Left forelimb (tissue), 1 donor: ENCODE results near the gene THBD.

ENCODE experiments used
- DNase-seq: peaks from one replicate; pipeline ENCODE4 v3.0.0-alpha.2; 2018; ENCODE audit warnings: low spot score

The THBD gene, protein sequence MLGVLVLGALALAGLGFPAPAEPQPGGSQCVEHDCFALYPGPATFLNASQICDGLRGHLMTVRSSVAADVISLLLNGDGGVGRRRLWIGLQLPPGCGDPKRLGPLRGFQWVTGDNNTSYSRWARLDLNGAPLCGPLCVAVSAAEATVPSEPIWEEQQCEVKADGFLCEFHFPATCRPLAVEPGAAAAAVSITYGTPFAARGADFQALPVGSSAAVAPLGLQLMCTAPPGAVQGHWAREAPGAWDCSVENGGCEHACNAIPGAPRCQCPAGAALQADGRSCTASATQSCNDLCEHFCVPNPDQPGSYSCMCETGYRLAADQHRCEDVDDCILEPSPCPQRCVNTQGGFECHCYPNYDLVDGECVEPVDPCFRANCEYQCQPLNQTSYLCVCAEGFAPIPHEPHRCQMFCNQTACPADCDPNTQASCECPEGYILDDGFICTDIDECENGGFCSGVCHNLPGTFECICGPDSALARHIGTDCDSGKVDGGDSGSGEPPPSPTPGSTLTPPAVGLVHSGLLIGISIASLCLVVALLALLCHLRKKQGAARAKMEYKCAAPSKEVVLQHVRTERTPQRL

GRCh38 chr20:23049201-23050075, at the start of gene THBD:
Gene THBD (minus strand): TSS chr20:23049672. CDS start chr20:23049504, 168 bp downstream.
- DNase-seq: peak; percentile 81

- no peak for DNase-seq
These were observed 48.4 kb upstream of the THBD start for GRCh38 chr20:23097636-23098580.

GRCh38 chr20:23096986-23097520, 47.6 kb upstream of the THBD start:
- no peak for DNase-seq

GRCh38 chr20:23096097-23096496, 46.6 kb upstream of the THBD start:
- no peak for DNase-seq

DNA sequence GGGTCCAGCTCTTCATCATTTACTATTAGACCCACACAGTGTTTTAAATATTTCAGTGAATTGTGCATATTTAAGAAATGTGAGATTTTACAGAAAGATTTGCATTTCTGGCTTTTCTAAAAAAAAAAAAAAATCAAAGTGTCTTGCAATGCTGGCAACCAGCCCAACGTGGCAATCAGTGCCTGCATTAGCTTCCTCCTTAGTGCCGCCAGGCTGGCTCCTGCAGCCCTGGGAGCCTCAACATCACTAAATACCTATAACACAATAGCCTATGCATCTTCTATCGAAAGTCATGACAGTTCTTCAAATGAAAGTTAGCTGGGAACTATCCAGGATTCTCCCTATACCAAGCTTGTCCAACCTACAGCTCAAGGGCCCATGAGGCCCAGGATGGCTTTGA, 46.0 kb upstream of the THBD start:
- DNase-seq: no peak

DNA sequence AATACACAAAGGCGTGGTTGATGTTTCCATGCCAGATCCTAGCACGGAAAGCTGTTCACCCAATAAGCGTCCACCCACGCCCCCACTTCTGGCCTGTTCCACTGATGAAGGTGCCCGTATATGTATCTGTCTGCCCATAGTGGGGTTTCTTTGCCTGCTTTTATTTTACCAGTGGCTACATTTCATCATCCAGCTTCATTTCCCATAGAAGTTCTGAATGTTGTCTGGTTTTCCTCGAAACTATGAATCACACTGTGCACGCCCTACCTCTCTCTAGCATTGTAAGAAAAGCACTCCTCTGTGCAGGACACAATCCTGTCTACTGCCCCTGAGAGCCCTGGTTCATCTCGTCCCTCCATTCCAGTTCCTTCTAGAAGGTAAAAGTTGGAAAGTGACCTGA, 45.5 kb upstream of the THBD start:
- DNase-seq: no peak

DNA sequence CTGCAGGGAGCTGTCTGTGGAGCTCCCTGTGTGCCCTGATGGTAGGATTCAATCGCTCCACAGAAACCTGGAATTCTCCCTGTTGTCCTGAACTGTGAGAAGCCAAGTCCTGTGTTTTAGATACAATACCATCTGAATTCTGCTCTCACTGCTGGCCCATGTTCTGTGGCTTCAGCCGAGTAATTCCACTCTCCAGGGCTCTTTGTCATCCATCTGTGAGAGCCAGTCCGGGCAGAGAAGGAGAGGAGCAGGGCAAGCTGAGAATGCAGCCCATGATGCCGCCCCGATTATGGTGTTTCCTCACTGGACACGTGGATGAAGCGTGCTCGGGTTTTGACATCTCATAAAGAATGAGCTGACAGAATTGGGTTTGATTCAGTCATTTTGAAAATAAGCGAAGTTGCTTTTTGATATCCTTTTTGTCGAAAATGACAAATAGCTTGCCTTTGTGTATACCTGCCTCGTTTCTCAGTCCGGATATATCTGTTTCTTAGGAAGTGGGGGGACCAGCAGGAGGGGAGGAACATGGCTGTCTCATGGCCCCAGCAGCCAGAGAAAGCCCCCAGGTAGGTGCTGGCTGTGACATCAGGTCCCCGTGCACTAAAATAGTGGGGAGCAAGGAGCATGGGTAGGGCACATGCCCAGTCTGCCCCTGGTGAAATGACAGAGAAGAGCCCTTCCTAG, 44.9 kb upstream of the THBD start:
- DNase-seq: peak; percentile 44

DNA sequence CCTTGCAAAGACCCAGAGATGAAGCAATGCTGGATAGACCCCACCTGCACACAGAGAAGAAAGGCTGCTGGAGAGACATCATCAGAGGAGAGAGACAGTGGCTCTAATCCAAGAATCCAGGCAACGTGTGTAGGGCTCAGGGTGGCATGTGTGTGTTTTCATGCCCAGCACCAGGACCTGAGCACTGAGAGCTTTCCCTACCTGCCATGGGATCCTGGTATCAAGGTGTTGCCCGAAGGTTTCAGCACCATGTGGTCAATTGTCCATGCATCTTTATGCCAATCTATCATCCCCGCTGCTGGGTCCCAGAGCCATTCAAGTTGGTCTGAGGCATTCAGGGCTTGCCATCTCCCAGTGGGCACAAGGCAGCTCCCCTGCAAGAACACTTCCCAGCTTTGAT, 44.1 kb upstream of the THBD start:
- peak; percentile 42 for DNase-seq

DNA sequence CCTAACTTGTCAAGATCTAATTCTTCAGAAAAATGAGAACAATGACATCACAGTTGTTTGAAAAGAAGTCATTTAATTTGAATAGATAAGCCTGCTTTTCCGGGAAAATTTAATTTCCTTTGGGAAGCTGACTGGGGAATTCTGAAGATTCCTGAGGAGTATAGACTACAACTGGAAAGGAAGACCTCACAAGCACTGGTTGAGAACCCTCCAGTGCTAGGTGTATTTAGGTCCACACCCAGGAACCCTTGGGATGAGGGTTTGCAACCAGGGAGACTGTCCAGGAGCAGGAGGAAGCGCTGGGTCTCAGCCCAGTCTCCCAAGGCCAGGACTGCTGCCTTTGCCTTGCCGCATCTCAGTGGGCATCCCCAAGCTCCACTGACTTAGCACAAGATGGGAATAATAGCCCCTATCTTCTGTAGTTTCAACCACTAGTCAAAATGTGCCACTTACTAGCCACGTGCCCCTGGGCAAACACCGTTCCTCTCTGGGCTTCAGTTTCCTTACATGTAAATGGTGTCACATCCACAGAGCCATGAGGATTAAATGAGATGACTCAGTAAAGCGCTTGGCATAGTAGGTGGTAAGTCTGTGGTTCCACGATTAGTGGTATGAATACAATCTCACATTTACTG, 43.5 kb upstream of the THBD start:
- peak; percentile 50 for DNase-seq

- no peak for DNase-seq
These were observed 42.9 kb upstream of the THBD start for GRCh38 chr20:23092384-23092756.

DNA sequence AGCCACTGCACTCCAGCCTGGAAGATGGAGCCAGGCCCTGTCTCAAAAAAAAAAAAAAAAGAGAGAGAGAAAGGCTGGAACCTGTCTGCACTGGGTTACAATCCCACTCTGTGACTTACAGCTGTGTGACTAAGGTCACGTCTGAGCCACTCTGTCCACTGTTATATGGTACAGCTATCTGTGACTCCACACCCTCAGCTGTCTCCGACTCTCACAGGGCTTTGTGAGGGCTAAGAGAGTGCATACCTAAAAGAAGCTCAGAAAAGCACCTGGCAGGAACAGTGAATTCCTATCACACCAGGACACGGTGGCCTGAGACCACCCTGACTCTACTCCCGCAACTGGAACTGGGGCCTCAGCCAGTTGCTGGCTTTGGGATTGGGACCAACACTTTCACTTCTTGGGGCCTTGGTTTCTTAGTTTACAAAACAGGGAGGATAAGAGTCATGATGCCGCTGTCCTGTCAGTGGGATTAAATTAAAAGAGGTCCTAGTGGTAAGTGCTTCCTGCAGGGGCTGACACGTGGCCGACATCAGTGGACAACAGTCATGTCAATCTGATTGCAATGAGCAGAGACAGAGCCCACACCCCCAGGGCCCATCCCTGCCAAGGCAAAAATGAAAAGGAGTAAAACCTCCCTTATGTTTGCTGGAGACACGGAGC, 42.4 kb upstream of the THBD start:
- DNase-seq: peak; percentile 31

DNA sequence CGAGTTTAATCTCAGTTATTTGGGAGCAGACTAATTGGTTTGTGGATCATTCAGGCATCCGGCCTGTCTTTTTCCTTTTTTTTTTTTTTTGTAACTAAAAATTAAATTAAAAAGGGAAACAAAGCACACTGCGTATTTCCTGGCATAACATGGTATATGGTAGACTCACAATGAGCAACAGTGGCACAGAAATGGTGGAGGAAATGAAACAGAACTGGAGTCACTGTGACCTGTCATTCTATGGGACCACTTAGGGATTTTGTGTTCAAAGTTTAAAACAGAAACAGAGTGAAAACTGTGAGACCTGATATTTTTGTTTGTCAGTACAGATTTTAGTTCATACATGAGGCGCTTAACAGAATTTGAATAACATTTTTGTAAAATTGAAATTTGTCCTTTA, 41.4 kb upstream of the THBD start:
- DNase-seq: no peak

DNA sequence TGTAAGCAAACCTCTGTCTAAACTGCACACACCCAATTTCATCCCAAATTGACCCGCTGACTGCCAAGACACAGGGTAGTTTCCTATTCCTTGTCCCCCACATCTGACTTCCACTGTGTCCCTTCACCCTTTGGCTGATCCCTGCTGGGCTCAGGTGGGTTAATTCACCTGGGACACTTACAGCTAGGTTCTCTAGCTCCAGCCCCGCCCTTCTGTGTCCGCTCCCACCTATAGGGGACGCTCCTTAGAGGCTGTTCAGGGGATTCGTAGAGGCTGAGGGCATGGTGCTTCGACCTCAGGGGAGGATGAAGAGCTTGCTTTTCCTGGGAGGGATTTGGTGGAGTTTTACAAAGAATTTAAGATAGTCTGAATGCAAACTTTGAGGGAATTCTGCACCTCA, 40.7 kb upstream of the THBD start:
- peak; percentile 40 for DNase-seq

DNA sequence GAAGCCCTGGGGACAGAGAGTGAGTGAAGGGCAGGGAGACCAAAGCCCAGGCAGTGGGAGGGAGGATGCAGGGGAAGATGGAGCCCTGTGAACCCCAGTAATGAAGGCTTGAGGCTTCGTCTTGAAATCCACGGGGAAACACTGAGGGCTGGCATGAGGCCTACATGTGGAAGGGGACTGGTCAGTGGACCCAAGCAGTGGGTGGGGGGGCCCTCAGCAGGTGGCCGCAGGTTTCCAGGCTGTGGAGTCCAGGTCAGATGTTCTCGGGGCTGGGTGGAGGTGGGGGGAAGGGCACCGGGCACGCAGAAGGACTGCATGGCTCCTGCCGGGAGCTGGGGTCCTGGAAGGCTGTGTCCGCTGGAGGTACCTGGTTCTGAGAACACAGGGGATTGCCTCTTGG, 39.4 kb upstream of the THBD start:
- peak; percentile 60 for DNase-seq

DNA sequence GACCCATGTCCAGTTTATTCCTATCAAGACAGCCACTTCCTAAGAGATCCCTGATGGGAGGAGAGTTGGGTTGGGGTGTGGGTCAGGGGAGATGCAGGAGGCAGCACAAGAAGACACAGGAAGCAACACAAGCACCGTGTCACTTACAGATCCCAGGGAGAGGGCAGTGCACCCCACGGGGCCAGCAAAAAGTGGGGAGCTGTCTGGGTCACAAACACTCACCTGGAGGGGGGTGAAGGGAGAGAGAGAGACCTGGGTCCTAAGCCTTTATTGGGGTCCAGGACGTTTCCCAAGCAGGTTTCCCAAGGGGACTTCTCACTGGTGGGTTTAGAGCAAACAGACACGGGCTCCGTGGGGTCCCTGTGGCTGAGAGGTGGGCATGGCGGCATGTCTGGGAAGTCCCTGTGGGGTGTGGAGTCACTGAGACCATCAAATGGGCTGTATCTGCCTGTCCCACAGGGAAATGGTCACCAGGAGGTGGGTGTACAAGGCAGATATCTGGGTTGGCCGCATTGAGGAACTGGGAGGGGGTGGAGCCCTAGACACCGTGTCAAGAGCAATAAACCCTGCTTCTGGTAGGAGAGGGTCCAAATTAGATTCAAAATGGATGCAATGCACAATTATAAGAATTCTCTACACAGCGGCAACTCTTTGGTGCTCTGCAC, 38.2 kb upstream of the THBD start:
- peak; percentile 31 for DNase-seq

DNA sequence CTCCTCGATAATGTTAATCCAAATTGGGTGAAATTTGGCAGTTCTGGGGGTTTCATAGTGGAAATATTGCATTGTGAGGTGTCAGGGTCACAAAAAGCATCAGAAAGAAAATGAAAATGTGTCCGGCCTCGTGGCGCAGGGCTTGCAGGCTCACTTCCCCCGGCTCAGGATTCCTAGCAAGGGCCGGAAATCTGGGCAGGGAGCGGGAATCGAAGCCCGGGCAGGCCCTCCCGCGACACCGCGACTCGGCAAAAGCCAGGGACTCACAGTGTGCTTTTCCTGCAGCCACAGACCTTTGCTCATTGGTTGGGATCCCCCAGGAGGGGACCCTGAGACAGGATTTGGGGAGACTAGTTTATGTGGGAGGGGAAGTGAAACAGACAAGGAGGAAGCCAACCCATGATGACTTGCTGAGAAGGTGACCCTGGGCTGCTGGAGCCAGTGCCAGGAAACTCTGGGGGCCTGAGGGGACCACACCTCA, 37.5 kb upstream of the THBD start:
- DNase-seq: peak; percentile 63

- DNase-seq: peak; percentile 69
These were observed 36.6 kb upstream of the THBD start, which contains the start of gene CD93 for GRCh38 chr20:23086056-23086566. Gene CD93 (minus strand): TSS chr20:23086324. CDS start chr20:23086192, 132 bp downstream.

DNA sequence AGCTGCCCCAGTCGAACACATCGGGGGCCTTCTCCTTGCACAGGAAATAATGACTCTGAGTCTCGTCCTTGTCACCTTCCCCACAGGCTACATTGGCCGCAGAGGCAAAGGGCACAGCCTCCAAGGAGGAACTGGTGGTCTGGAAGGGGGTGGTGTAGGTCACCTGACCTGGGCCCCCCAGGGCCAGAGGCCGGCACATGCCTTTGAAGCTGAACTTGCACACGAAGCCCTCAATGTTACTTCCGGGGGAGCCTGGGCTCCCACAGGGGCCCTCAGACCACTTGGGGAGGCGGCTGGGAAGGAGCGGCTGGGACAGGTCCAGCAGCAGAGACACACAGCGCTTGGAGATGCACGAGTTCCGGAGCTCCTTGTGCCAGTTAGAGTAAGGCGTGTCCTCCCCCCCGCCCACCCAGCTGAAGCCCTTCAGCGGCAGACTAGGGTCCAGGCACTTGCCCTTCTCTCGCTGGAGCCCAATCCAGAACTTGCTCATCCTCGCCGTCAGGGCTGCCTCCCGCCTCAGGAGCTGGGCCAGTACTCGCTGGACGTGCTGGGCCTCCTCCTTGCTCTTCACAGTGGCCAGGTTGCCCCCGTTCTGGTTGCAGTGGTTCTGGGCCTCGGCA, 36.1 kb upstream of the THBD start:
- DNase-seq: peak; percentile 64
